Osteocyte (in vitro differentiated cells): ENCODE results near the gene RSL1D1. TPM values are rescaled to one million over a fixed set of nuclear protein-coding genes. Genes with fewer than 3 reads are reported as not detected.

Experiments
- DNase-seq: peaks from one replicate; pipeline ENCODE4 v3.0.0; 2021; ENCODE audit warnings: mixed read lengths; ENCODE audit not compliant: unreplicated experiment; ENCODE audit errors: extremely low spot score
- H3K27ac Mint-ChIP-seq: one replicate; pipeline ENCODE4 v1.8.0; 2021; ENCODE audit warnings: mild to moderate bottlenecking, mixed read lengths; ENCODE audit not compliant: unreplicated experiment
- H3K27me3 Mint-ChIP-seq: one replicate; pipeline ENCODE4 v1.8.0; 2021; ENCODE audit warnings: mixed read lengths; ENCODE audit not compliant: unreplicated experiment
- H3K36me3 Mint-ChIP-seq: one replicate; pipeline ENCODE4 v1.8.0; 2021; ENCODE audit warnings: mixed read lengths; ENCODE audit not compliant: unreplicated experiment
- H3K4me1 Mint-ChIP-seq: one replicate; pipeline ENCODE4 v1.8.0; 2021; ENCODE audit warnings: mixed read lengths; ENCODE audit not compliant: unreplicated experiment
- H3K4me3 Mint-ChIP-seq: one replicate; pipeline ENCODE4 v1.8.0; 2021; ENCODE audit warnings: mild to moderate bottlenecking, moderate library complexity, mixed read lengths; ENCODE audit not compliant: unreplicated experiment
- H3K9me3 Mint-ChIP-seq: one replicate; pipeline ENCODE4 v1.8.0; 2021; ENCODE audit warnings: mixed read lengths; ENCODE audit not compliant: unreplicated experiment
- CTCF ChIP-seq: fragments of 200-600 bp; sonication (generic); IDR thresholded peaks from 2 replicates; pipeline ENCODE4 v1.5.0; 2021; ENCODE audit warnings: antibody characterized with exemption, mild to moderate bottlenecking, moderate library complexity
- total RNA-seq: library from RNA; stranded (reverse); gene quantifications from 2 replicates; pipeline ENCODE4 v1.2.1, GENCODE V29; 2021

Gene RSL1D1
- total RNA-seq, 1 donor from 2014 or later = 122 TPM

- H3K4me3 Mint-ChIP-seq = no peak overlapping the region
- H3K36me3 Mint-ChIP-seq = peaks cover 11% of the 10 kb centered on the region
- peaks cover 7% of the 10 kb centered on the region for H3K4me1 Mint-ChIP-seq
- no peak for DNase-seq
- no peaks in the 10 kb centered on the region for H3K9me3 Mint-ChIP-seq
- H3K27ac Mint-ChIP-seq = peak overlapping the region; percentile 3
- no peaks in the 10 kb centered on the region for H3K27me3 Mint-ChIP-seq
- TF ChIP-seq CTCF = no peak
These were observed 18.2 kb upstream of the RSL1D1 start for GRCh38 chr16:11869353-11870228.

- peaks cover 6% of the 10 kb centered on the region for H3K36me3 Mint-ChIP-seq
- no peak overlapping the region for H3K4me3 Mint-ChIP-seq
- no peak for TF ChIP-seq CTCF
- no peak for DNase-seq
- no peaks in the 10 kb centered on the region for H3K9me3 Mint-ChIP-seq
- H3K27ac Mint-ChIP-seq = no peak overlapping the region
- H3K27me3 Mint-ChIP-seq = no peaks in the 10 kb centered on the region
- peaks cover 7% of the 10 kb centered on the region for H3K4me1 Mint-ChIP-seq
These were observed 17.2 kb upstream of the RSL1D1 start for GRCh38 chr16:11868412-11868980.

GRCh38 chr16:11862489-11862888 is 11.1 kb upstream of the RSL1D1 start:
- Mint-ChIP-seq H3K36me3 (no peaks in the 10 kb centered on the region), H3K27me3 (no peaks in the 10 kb centered on the region), H3K4me1 (peaks cover 4% of the 10 kb centered on the region), H3K4me3 (no peak overlapping the region), H3K9me3 (no peaks in the 10 kb centered on the region), H3K27ac (no peak overlapping the region)
- DNase-seq = no peak
- no peak for TF ChIP-seq CTCF

DNA sequence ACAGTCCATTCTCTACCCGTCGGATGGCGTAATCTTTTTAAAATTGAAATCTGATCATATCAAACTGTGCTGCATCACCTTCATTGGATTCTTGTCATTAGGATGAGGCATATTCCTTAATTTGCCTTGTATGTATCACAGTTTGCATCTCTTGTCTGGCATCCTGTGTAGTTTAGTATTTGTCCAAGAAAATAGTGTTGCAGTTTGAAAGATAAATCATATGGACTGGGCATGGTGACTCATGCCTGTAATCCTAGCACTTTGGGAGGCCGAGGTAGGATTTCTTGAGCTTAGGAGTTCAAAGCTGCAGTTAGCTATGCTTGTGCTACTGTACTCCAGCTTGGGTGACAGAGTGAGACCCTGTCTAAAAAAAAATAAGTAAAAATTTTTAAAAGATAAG is 5.8 kb upstream of the RSL1D1 start:
- DNase-seq = no peak
- peaks cover 24% of the 10 kb centered on the region for H3K4me1 Mint-ChIP-seq
- no peaks in the 10 kb centered on the region for H3K27me3 Mint-ChIP-seq
- H3K36me3 Mint-ChIP-seq = no peaks in the 10 kb centered on the region
- TF ChIP-seq CTCF = no peak
- no peak overlapping the region for H3K27ac Mint-ChIP-seq
- no peak overlapping the region for H3K4me3 Mint-ChIP-seq
- no peaks in the 10 kb centered on the region for H3K9me3 Mint-ChIP-seq

DNA sequence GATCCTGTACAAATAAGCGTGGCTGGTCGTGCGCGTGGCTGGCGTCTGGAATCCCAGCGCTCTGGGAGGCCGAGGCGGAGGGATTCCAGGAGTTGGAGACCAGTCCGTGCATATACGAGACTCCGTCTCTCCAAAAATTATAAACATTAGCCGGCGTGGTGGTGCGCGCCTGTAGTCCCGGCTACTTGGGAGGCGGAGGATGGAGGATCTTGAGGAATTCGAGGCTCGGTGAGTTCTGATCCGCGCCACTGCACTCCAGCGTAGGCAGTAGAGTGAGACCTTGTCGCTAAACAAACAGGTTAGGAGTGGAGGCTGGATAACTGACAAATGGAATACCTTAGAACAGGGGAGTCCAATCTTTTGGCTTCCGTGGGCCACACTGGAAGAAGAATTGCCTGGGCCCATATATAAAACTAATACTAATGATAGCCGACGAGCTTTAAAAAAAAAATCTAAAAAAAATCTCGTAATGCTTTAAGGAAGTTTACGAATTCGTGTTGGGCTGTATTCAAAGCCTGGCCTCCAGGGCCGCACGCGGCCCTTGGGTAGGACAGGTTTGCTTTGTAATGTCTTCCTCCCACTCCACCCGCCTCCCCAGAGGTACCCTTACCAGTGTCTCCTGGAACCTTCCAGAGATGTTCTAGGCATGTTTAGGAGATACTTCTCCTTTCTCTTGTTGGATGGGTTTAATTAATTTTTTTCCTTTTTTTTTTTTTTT is 909 bp upstream of the RSL1D1 start:
- no peak for DNase-seq
- TF ChIP-seq CTCF = no peak
- peak overlapping the region; percentile 92 for H3K27ac Mint-ChIP-seq
- no peaks in the 10 kb centered on the region for H3K27me3 Mint-ChIP-seq
- H3K36me3 Mint-ChIP-seq = peaks cover 15% of the 10 kb centered on the region
- peaks cover 40% of the 10 kb centered on the region for H3K4me1 Mint-ChIP-seq
- no peaks in the 10 kb centered on the region for H3K9me3 Mint-ChIP-seq
- H3K4me3 Mint-ChIP-seq = peak overlapping the region; percentile 98
